Measurements from ENCODE around the gene DMD.

- TF ChIP-seq POLR2A (IDR thresholded peaks at IDR 0.05) (no peak), CTCF (IDR thresholded peaks at IDR 0.05) (no peak)
Observed at GRCh38 chrX:31629195-31629594, 1582.2 kb downstream of the DMD start.
